A549 (cell line): Measurements from ENCODE around the gene PEX10. TPM values are rescaled to one million over a fixed set of nuclear protein-coding genes. Genes with fewer than 3 reads are reported as not detected.

Experiments used
- ATAC-seq, 2 experiments: fragments of 200-7000 bp in 1 of 2; fragments of >200 bp in 1 of 2; cut with Nextera tagmentation in 1 of 2; cut with Tn5 transposase in 1 of 2; 3 replicates each; pipeline versions ENCODE4 v1.8.0 to v1.9.1; 2018 to 2020; ENCODE audit warnings: mild to moderate bottlenecking in 1 of 2, moderate library complexity in 1 of 2
- CTCF ChIA-PET: fragments of 300-600 bp; sonication (Branson Sonifier 250); formaldehyde crosslinking; extraction: SDS; loops from one replicate; lab custom pipeline; 2021; ENCODE audit warnings: antibody characterized with exemption, inconsistent platforms; lab: Yijun Ruan, JAX
- POLR2A ChIA-PET: fragments of 350-600 bp; formaldehyde crosslinking; extraction: SDS; loops from one replicate; lab custom pipeline; 2021; ENCODE audit warnings: antibody characterized with exemption, inconsistent platforms; lab: Yijun Ruan, JAX
- DNase-seq, 2 experiments: peaks; one replicate each; pipeline versions ENCODE4 v3.0.0 to v3.0.0-alpha.2; 2011 to 2016; ENCODE audit warnings: low read depth in 1 of 2, low spot score in 1 of 2
- FAIRE-seq: peaks from 2 replicates; lab custom pipeline; 2011; peaks lifted over from hg19 to GRCh38; lab: Jason Lieb, UNC
- H3K27ac ChIP-seq, 2 experiments: fragments of >200 bp; sonication (Bioruptor Twin); formaldehyde crosslinking; 3 replicates each; pipeline ENCODE4 v1.5.1; 2016 to 2017
- H3K4me1 ChIP-seq: fragments of >200 bp; sonication (Bioruptor Twin); formaldehyde crosslinking; 3 replicates; pipeline ENCODE4 v1.6.1; 2016
- H3K4me2 ChIP-seq: fragments of >200 bp; sonication (Bioruptor Twin); formaldehyde crosslinking; 3 replicates; pipeline ENCODE4 v1.6.1; 2016
- H3K4me3 ChIP-seq: fragments of >200 bp; sonication (Bioruptor Twin); formaldehyde crosslinking; 3 replicates; pipeline ENCODE4 v1.5.1; 2016
- H3K9me3 ChIP-seq: fragments of >200 bp; sonication (Bioruptor Twin); formaldehyde crosslinking; 3 replicates; pipeline ENCODE4 v1.6.1; 2016
- ATOH8 ChIP-seq: fragments of 250-450 bp; sonication (Bioruptor Pico); IDR thresholded peaks from 2 replicates; pipeline ENCODE4 v1.5.0; 2020; ENCODE audit warnings: low read depth, mild to moderate bottlenecking, moderate library complexity
- BCL3 ChIP-seq: fragments of >200 bp; sonication (Bioruptor Twin); formaldehyde crosslinking; IDR thresholded peaks from 3 replicates; pipeline ENCODE4 v1.6.1; 2016
- BHLHE40 ChIP-seq: IDR thresholded peaks from 2 replicates; pipeline ENCODE4 v1.6.1; 2012; ENCODE audit warnings: low read depth, low read length, inconsistent platforms
- CHD2 ChIP-seq: fragments of 150-350 bp; IDR thresholded peaks from 2 replicates; pipeline ENCODE4 v1.6.1; 2014; ENCODE audit warnings: low read length; ENCODE audit not compliant: partially characterized antibody
- CHD4 ChIP-seq: fragments of 200-600 bp; sonication (generic); IDR thresholded peaks from 2 replicates; pipeline ENCODE4 v1.6.1; 2016; ENCODE audit warnings: antibody characterized with exemption, mild to moderate bottlenecking, borderline replicate concordance
- CTCF ChIP-seq: fragments of >200 bp; sonication (Bioruptor Twin); formaldehyde crosslinking; IDR thresholded peaks from 3 replicates; pipeline ENCODE4 v1.5.1; 2016
- EP300 ChIP-seq, 2 experiments: fragments of >200 bp; sonication (Bioruptor Twin); formaldehyde crosslinking; IDR thresholded peaks; 2 replicates in 1 of 2; 3 replicates in 1 of 2; pipeline ENCODE4 v1.6.1; 2016 to 2017
- FOSL2 ChIP-seq, 2 experiments: fragments of 450-650 bp in 1 of 2; fragments of >200 bp in 1 of 2; sonication (Bioruptor Twin) in 1 of 2; formaldehyde crosslinking; IDR thresholded peaks; 2 replicates each; pipeline versions ENCODE4 v1.5.0 to v1.6.1; 2016 to 2020; ENCODE audit warnings: mild to moderate bottlenecking in 1 of 2, moderate library complexity in 1 of 2
- FOXS1 ChIP-seq: fragments of 250-450 bp; sonication (Bioruptor Pico); IDR thresholded peaks from 2 replicates; pipeline ENCODE4 v1.5.0; 2020; ENCODE audit warnings: mild to moderate bottlenecking, moderate library complexity
- HES2 ChIP-seq: fragments of >200 bp; sonication (Bioruptor Twin); formaldehyde crosslinking; IDR thresholded peaks from 2 replicates; pipeline ENCODE4 v1.6.1; 2016
- HEYL ChIP-seq: fragments of 250-450 bp; sonication (Bioruptor Pico); IDR thresholded peaks from 2 replicates; pipeline ENCODE4 v1.8.0; 2021; ENCODE audit warnings: mild to moderate bottlenecking, moderate library complexity
- HOXA7 ChIP-seq: fragments of 250-450 bp; sonication (Bioruptor Pico); IDR thresholded peaks from 2 replicates; pipeline ENCODE4 v1.5.0; 2020; ENCODE audit warnings: mild to moderate bottlenecking, moderate library complexity
- JUN ChIP-seq, 2 experiments: fragments of >200 bp; sonication (Bioruptor Twin); formaldehyde crosslinking; IDR thresholded peaks; 2 replicates in 1 of 2; 3 replicates in 1 of 2; pipeline ENCODE4 v1.6.1; 2016 to 2017
- KDM1A ChIP-seq: fragments of 200-600 bp; sonication (generic); IDR thresholded peaks from 2 replicates; pipeline ENCODE4 v1.6.1; 2016; ENCODE audit warnings: low read depth, mild to moderate bottlenecking
- KDM5A ChIP-seq: fragments of 200-600 bp; sonication (generic); IDR thresholded peaks from 2 replicates; pipeline ENCODE4 v1.6.1; 2016; ENCODE audit warnings: antibody characterized with exemption, mild to moderate bottlenecking
- MAFK ChIP-seq: fragments of 450-650 bp; IDR thresholded peaks from 2 replicates; pipeline ENCODE4 v1.6.1; 2014; ENCODE audit not compliant: partially characterized antibody
- MAZ ChIP-seq: fragments of 150-350 bp; IDR thresholded peaks from 2 replicates; pipeline ENCODE4 v1.6.1; 2014; ENCODE audit warnings: antibody characterized with exemption, low read depth, low read length, borderline replicate concordance
- NR3C1 ChIP-seq: fragments of >200 bp; sonication (Bioruptor Twin); formaldehyde crosslinking; IDR thresholded peaks from 3 replicates; pipeline ENCODE4 v1.6.1; 2017
- POLR2A ChIP-seq: IDR thresholded peaks from 2 replicates; pipeline ENCODE4 v1.6.1; 2012; ENCODE audit warnings: mild to moderate bottlenecking, low read length
- RAD21 ChIP-seq, 2 experiments: fragments of >200 bp in 1 of 2; sonication (Bioruptor Twin) in 1 of 2; formaldehyde crosslinking in 1 of 2; IDR thresholded peaks in 1 of 2; conservative IDR thresholded peaks in 1 of 2; 2 replicates in 1 of 2; 3 replicates in 1 of 2; pipeline ENCODE4 v1.6.1; 2012 to 2018; ENCODE audit warnings: inconsistent platforms in 1 of 2
- RCOR1 ChIP-seq: fragments of 150-350 bp; IDR thresholded peaks from 2 replicates; pipeline ENCODE4 v1.6.1; 2014; ENCODE audit warnings: antibody characterized with exemption, low read length, low read depth
- REST ChIP-seq: fragments of 200-600 bp; sonication (generic); IDR thresholded peaks from 2 replicates; pipeline ENCODE4 v1.6.1; 2016; ENCODE audit warnings: antibody characterized with exemption, mild to moderate bottlenecking, moderate library complexity
- RNF2 ChIP-seq: fragments of 200-600 bp; sonication (generic); IDR thresholded peaks from 2 replicates; pipeline ENCODE4 v1.6.1; 2016; ENCODE audit warnings: low read depth, mild to moderate bottlenecking, antibody characterized with exemption, moderate library complexity, borderline replicate concordance
- TP53 ChIP-seq: fragments of 250-450 bp; sonication (Bioruptor Pico); IDR thresholded peaks from 2 replicates; pipeline ENCODE4 v1.5.0; 2021; ENCODE audit warnings: mild to moderate bottlenecking, moderate library complexity
- USF2 ChIP-seq: fragments of 450-650 bp; IDR thresholded peaks from 2 replicates; pipeline ENCODE4 v1.6.1; 2014; ENCODE audit warnings: antibody characterized with exemption
- ZSCAN20 ChIP-seq: fragments of 250-450 bp; sonication (Bioruptor Pico); IDR thresholded peaks from 2 replicates; pipeline ENCODE4 v1.8.0; 2022; ENCODE audit warnings: mild to moderate bottlenecking, moderate library complexity
- WGBS: methylation state at CpG from one replicate; pipeline ENCODE4 v1.1.6; 2017; ENCODE audit errors: missing lambda C conversion rate; 5-methylcytosine and 5-hydroxymethylcytosine counted together
- polyA plus RNA-seq, 4 experiments: library from polyadenylated mRNA; depleted of rRNA in 3 of 4; stranded (reverse); fragments of >200 nt; fragmentation: RNase III in 1 of 4; extraction: RNeasy Plus Mini Kit Qiagen cat#74134 plus additional on column Dnase treatment in 1 of 4; gene quantifications; 2 replicates in 3 of 4; 3 replicates in 1 of 4; pipeline ENCODE4 v1.2.3, GENCODE V29; 2011 to 2017

Gene PEX10
- polyA plus RNA-seq, 2 of the 4 experiments (the other 2 are of a cell fraction): 12.3 to 20.2 TPM

GRCh38 chr1:2448098-2448445 is 35.7 kb upstream of the PEX10 start:
- ChIA-PET POLR2A (no interaction called here), CTCF (interaction anchor here (1.0 to 5.3 kb wide), 3 partner anchors 22 to 100 kb away, joined by 3 to 27 read pairs (median 10); no protein-coding TSS in a partner anchor)
- FAIRE-seq: no peak
- ATAC-seq: peak; percentile 4 to 51; a peak in 3 of 6 replicates
- no peak for TF ChIP-seq CHD4
- TF ChIP-seq RAD21 (conservative IDR thresholded peaks at IDR 0.05 in 1 of 2, IDR thresholded peaks at IDR 0.05 in 1 of 2): no peak
- no peak for TF ChIP-seq HOXA7
- TF ChIP-seq JUN (IDR thresholded peaks at IDR 0.05): no peak
- TF ChIP-seq ZSCAN20 (CRISPR knock-in tag): no peak
- no peak for TF ChIP-seq NR3C1
- TF ChIP-seq BCL3: no peak
- TF ChIP-seq KDM5A: no peak
- TF ChIP-seq USF2: no peak
- TF ChIP-seq ATOH8 (CRISPR knock-in tag): no peak
- no peak for TF ChIP-seq MAZ
- TF ChIP-seq EP300 (IDR thresholded peaks at IDR 0.05): no peak
- no peak for TF ChIP-seq RNF2
- TF ChIP-seq CHD2: no peak
- no peak for TF ChIP-seq FOXS1 (CRISPR knock-in tag)
- peak overlapping the region; percentile 41; the same call in 2 of the 3 replicates for H3K4me2 ChIP-seq
- H3K4me3 ChIP-seq: no peak overlapping the region
- H3K4me1 ChIP-seq: peaks cover 64% of the 10 kb centered on the region
- 48% methylated on average over 9 of the region's 18 CpGs for WGBS
- peak overlapping the region; percentile 62 to 74; a peak in 5 of 6 replicates for H3K27ac ChIP-seq
- DNase-seq: peak in 1 of 2 experiments; percentile 64
- no peaks in the 10 kb centered on the region for H3K9me3 ChIP-seq

- no peak for DNase-seq
- no peak for FAIRE-seq
- Histone ChIP-seq H3K4me2 (peak overlapping the region; percentile 41; the same call in 2 of the 3 replicates), H3K4me1 (peaks cover 59% of the 10 kb centered on the region), H3K9me3 (no peaks in the 10 kb centered on the region), H3K27ac (peak overlapping the region; percentile 62 to 74; a peak in 5 of 6 replicates), H3K4me3 (no peak overlapping the region)
- WGBS: 82% methylated on average over 5 of the region's 23 CpGs
- CTCF ChIA-PET: interaction anchor here (1.0 to 6.8 kb wide), 7 partner anchors 16 to 101 kb away, joined by 3 to 51 read pairs (median 4); no protein-coding TSS in a partner anchor
- peak in 1 of 2 experiments; percentile 4; a peak in 3 of 6 replicates for ATAC-seq
- POLR2A ChIA-PET: no interaction called here
- TF ChIP-seq FOSL2 (IDR thresholded peaks at IDR 0.05) (no peak), FOSL2 (CRISPR knock-in tag; IDR thresholded peaks at IDR 0.05) (no peak), HES2 (no peak), BHLHE40 (no peak), KDM5A (no peak), KDM1A (no peak), MAFK (no peak), TP53 (CRISPR knock-in tag) (no peak), REST (no peak), POLR2A (no peak), CTCF (no peak), MAZ (no peak), HEYL (CRISPR knock-in tag) (no peak), RCOR1 (no peak), ATOH8 (CRISPR knock-in tag) (no peak)
These were observed 35.1 kb upstream of the PEX10 start for GRCh38 chr1:2447276-2448097.
